Coronary artery (tissue), 2 donors: ENCODE measurements around the gene SMAD6.

ENCODE experiments used
- DNase-seq: peaks from one replicate; pipeline ENCODE4 v3.0.0-alpha.2; 2017; ENCODE audit warnings: low spot score
- H3K27ac ChIP-seq, 2 donors: fragments of 200-600 bp; sonication (generic); one replicate each; pipeline ENCODE4 v1.5.1; 2016 to 2019
- H3K4me3 ChIP-seq: fragments of 200-600 bp; sonication (generic); 2 replicates; pipeline ENCODE4 v1.5.1; 2016; ENCODE audit warnings: mild to moderate bottlenecking, moderate library complexity
- TF ChIP-seq, protein P1 (sequence below): fragments of 200-600 bp; sonication (generic); IDR thresholded peaks from one replicate; pipeline ENCODE4 v1.5.1; 2019; ENCODE audit warnings: antibody characterized with exemption

Gene SMAD6

DNA sequence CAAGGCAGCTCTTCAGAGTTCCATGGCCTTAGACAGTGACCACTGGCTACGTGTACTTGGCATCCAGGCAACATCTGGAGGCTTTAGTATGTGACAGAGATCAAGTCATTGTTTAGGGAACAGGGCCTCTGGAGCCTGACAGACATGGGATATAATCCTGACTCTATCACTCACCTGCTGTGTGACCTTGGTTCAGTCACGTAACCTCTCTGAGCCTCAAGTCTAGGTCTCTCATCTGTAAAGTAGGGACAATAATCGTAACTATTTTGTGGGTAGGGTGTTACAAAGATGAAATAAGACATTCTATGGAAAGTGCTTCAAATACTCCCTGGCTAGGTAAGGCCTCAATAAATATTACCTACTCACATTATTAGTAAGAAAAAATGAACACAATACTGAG lies 114.2 kb downstream of the SMAD6 start:
- Histone ChIP-seq H3K27ac (no peak overlapping the region), H3K4me3 (no peak overlapping the region)
- TF ChIP-seq, protein P1, sequence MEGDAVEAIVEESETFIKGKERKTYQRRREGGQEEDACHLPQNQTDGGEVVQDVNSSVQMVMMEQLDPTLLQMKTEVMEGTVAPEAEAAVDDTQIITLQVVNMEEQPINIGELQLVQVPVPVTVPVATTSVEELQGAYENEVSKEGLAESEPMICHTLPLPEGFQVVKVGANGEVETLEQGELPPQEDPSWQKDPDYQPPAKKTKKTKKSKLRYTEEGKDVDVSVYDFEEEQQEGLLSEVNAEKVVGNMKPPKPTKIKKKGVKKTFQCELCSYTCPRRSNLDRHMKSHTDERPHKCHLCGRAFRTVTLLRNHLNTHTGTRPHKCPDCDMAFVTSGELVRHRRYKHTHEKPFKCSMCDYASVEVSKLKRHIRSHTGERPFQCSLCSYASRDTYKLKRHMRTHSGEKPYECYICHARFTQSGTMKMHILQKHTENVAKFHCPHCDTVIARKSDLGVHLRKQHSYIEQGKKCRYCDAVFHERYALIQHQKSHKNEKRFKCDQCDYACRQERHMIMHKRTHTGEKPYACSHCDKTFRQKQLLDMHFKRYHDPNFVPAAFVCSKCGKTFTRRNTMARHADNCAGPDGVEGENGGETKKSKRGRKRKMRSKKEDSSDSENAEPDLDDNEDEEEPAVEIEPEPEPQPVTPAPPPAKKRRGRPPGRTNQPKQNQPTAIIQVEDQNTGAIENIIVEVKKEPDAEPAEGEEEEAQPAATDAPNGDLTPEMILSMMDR = no peak
- no peak for DNase-seq

DNA sequence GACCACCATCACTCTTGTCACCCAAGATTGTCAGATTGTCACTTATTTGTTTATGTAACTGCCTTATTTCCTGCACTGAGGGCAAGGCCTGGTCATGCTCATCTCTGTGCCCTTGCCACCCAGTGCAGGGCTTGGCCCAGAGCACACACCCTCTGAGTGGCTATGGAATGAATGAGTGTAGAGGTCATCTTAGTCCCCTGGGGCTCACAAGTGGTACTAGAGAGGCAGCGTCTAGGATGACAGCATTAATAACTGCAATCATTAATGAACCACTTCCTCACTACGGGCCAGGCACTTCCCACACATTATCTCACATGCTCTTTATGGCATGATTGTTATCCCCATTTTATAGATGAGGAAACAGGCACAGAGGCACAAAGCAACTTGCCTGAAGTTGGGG lies 117.0 kb downstream of the SMAD6 start:
- TF ChIP-seq, protein P1 = no peak
- DNase-seq = no peak
- H3K4me3 ChIP-seq = no peak overlapping the region
- no peak overlapping the region for H3K27ac ChIP-seq

DNA sequence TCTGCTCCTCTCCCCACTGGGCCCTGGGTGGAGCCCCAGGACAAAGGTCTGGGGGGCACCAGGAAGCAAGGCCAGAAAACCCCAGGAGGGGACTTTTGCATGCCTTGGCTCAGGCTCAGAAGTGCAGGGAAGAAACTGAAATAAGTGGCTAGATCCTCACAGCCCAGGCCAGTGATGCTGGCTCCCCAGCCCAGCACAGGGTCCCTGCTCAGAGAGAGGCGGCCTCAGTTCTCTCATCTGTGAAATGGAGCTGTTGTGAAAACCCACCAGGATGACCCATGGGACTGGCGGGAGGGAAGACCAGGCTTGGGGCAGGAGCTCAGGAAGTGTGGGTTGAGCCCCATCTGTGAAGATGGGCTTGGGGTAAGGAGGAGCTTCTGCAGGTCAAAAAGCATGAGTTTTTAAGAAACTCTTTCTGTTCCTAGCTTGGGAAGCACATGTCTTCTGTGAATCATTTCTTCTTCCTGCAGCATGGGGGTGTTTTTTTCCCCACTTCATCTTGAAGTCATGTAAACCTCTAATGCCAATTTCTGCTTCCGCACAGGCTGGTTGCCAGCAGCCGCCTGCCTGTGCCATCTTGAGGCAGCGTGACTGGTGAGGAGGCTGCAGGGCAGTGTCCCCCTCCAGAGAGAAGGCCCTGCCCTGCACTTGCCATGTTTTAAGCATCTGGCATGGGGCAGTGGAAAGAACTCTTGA lies 118.6 kb downstream of the SMAD6 start:
- DNase-seq = no peak
- TF ChIP-seq, protein P1 = no peak
- H3K4me3 ChIP-seq = no peak overlapping the region
- no peak overlapping the region for H3K27ac ChIP-seq

DNA sequence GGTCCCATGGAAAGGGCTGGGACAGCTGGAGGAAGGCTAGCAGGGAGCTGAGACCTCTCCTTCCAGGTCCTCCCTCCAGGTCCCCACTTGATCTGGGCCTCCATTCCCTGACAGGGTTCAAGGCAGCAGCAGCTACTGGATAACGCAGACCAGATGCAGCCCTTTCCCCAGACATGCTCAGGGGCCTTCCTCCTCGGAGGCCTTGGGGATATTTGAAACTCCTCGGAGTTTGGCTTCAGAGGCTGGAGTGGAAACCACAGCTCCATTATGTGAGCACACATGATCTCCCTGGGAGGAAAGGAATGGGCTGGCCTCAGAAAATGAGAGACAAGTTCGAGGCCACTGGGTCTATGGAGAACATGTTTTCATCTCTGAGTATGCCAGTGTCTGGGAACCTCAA lies 119.3 kb downstream of the SMAD6 start:
- Histone ChIP-seq H3K27ac (no peak overlapping the region), H3K4me3 (no peak overlapping the region)
- TF ChIP-seq, protein P1 = no peak
- DNase-seq = no peak

DNA sequence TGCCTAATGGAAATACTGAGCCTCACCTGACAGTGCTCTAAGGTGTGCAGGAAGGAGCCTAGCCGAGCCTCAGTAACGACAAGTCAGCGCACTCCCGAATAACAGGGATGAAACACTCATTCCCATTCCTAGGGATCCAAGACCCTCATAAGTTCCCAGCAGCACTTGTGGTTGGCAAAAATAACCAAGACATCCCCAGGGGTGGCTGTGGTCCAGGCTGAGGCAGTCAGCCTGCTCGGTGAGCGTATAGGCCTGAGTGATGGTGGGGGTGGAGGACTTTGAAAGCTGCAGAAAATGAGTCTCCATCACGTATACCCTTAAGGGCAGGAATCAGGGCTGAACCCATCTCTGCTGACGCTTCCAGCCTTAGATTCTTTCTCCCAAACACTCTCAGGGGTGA lies 120.1 kb downstream of the SMAD6 start:
- DNase-seq = no peak
- Histone ChIP-seq H3K27ac (no peak overlapping the region), H3K4me3 (no peak overlapping the region)
- TF ChIP-seq, protein P1 = no peak

DNA sequence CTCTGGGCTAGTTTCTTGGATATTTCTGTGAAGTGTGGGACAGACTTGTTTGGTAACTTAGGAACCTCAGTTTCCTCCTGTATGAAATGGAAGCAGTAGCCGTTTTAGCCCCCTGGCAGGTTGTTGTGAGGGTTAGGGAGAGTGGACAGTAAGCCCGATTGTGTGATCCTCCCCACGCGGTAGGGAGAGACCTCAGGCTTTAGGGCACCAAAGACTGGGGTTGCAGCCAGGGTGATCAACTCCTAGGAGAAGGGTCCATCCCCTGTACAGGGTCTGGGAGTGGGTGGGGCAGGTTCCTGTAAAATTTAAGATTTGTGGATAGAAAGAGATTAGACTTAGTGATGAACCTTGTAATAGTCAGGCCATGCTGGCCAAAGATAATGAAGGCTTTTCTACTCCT lies 120.5 kb downstream of the SMAD6 start:
- no peak overlapping the region for H3K4me3 ChIP-seq
- H3K27ac ChIP-seq = no peak overlapping the region
- TF ChIP-seq, protein P1 = no peak
- no peak for DNase-seq

GRCh38 chr15:66823601-66824000 lies 121.6 kb downstream of the SMAD6 start:
- DNase-seq = no peak
- H3K27ac ChIP-seq = no peak overlapping the region
- H3K4me3 ChIP-seq = no peak overlapping the region
- TF ChIP-seq, protein P1 = no peak
